Endothelial cell of umbilical vein (primary cell): ENCODE results near the gene C4orf50. TPM values are rescaled to one million over a fixed set of nuclear protein-coding genes. Genes with fewer than 3 reads are reported as not detected.

ENCODE experiments used
- BruUV-seq: library from RNA; stranded (reverse); fragments of 400-500 nt; replicated peaks from 2 replicates; lab custom pipeline; 2021; lab: Mats Ljungman, UMichigan
- CTCF ChIA-PET: fragments of 300-600, 350-600 bp; sonication (Branson Sonifier 250); formaldehyde crosslinking; loops from one replicate; lab custom pipeline; 2021; ENCODE audit warnings: antibody characterized with exemption, inconsistent platforms; lab: Charles Lee
- POLR2A ChIA-PET: fragments of 300-600, 350-600 bp; sonication (Branson Sonifier 250); formaldehyde crosslinking; loops from one replicate; lab custom pipeline; 2021; ENCODE audit warnings: antibody characterized with exemption, inconsistent platforms; lab: Charles Lee
- DNase-seq: peaks from one replicate; pipeline ENCODE4 v3.0.0-alpha.2; 2011; ENCODE audit warnings: low read depth, low spot score
- FAIRE-seq: peaks from 2 replicates; lab custom pipeline; 2011; peaks lifted over from hg19 to GRCh38; lab: Jason Lieb, UNC
- H2AFZ ChIP-seq: 2 replicates; pipeline ENCODE4 v1.6.0; 2012; ENCODE audit warnings: low read depth, low read length, control low read depth, inconsistent platforms
- H3K27ac ChIP-seq: 2 replicates; pipeline ENCODE4 v1.5.1; 2011; ENCODE audit warnings: low read depth, mild to moderate bottlenecking, control low read depth, low read length, moderate library complexity; ENCODE audit not compliant: insufficient read depth
- H3K27me3 ChIP-seq, 2 experiments: 2 replicates each; pipeline versions ENCODE4 v1.6.0 to v1.6.1; 2011; ENCODE audit warnings: low read length in 2 of 2, mixed read lengths in 1 of 2; ENCODE audit not compliant: control insufficient read depth in 2 of 2, insufficient read depth in 2 of 2
- H3K36me3 ChIP-seq, 2 experiments: 2 replicates in 1 of 2; 3 replicates in 1 of 2; pipeline ENCODE4 v1.5.1; 2011; ENCODE audit warnings: low read length in 2 of 2, mild to moderate bottlenecking in 1 of 2, moderate library complexity in 1 of 2; ENCODE audit not compliant: control insufficient read depth in 2 of 2, insufficient read depth in 2 of 2; ENCODE audit errors: extremely low read depth in 1 of 2
- H3K4me1 ChIP-seq: 3 replicates; pipeline ENCODE4 v1.5.1; 2011; ENCODE audit warnings: mild to moderate bottlenecking, low read length; ENCODE audit not compliant: control insufficient read depth, insufficient read depth; ENCODE audit errors: extremely low read depth
- H3K4me2 ChIP-seq: 2 replicates; pipeline ENCODE4 v1.6.1; 2011; ENCODE audit warnings: low read length, control low read depth, mixed read lengths; ENCODE audit not compliant: insufficient read depth
- H3K4me3 ChIP-seq, 3 experiments: fragments of 200-600 bp in 1 of 3; sonication (generic), shearing (Covaris generic) in 1 of 3; replicated peaks in 1 of 3; 2 replicates each; pipeline ENCODE4 v1.5.1; 2011 to 2016; ENCODE audit warnings: control low read depth in 3 of 3, low read length in 3 of 3, mild to moderate bottlenecking in 2 of 3, inconsistent platforms in 1 of 3, low read depth in 1 of 3, moderate library complexity in 1 of 3; ENCODE audit not compliant: insufficient read depth in 1 of 3
- H3K79me2 ChIP-seq: 2 replicates; pipeline ENCODE4 v1.6.0; 2012; ENCODE audit warnings: low read length, inconsistent platforms; ENCODE audit not compliant: control insufficient read depth, insufficient read depth
- H3K9ac ChIP-seq: replicated peaks from 2 replicates; pipeline ENCODE3; 2011; ENCODE audit warnings: low read length, control low read depth; ENCODE audit not compliant: insufficient read depth; ENCODE audit errors: extremely low read depth
- H3K9me1 ChIP-seq: replicated peaks from 3 replicates; pipeline ENCODE4 v1.6.0; 2011; ENCODE audit warnings: mild to moderate bottlenecking, low read length; ENCODE audit not compliant: control insufficient read depth, insufficient read depth; ENCODE audit errors: extremely low read depth
- H3K9me3 ChIP-seq: replicated peaks from 2 replicates; pipeline ENCODE4 v1.5.1; 2012; ENCODE audit warnings: low read length, inconsistent platforms; ENCODE audit not compliant: control insufficient read depth, insufficient read depth
- H4K20me1 ChIP-seq: replicated peaks from 2 replicates; pipeline ENCODE3; 2011; ENCODE audit warnings: mild to moderate bottlenecking, low read length; ENCODE audit not compliant: control insufficient read depth, insufficient read depth; ENCODE audit errors: extremely low read depth
- CTCF ChIP-seq, 2 donors: IDR thresholded peaks; 1 replicate in 1 of 2; 2 replicates in 1 of 2; pipeline ENCODE4 v1.5.1; 2011; ENCODE audit warnings: low read length in 2 of 2, mild to moderate bottlenecking in 2 of 2, moderate library complexity in 2 of 2, control low read depth in 1 of 2, inconsistent platforms in 1 of 2, low read depth in 1 of 2; ENCODE audit not compliant: insufficient read depth in 1 of 2; ENCODE audit errors: extremely low read depth in 1 of 2
- EZH2 ChIP-seq: IDR thresholded peaks from 2 replicates; pipeline ENCODE4 v1.6.1; 2012; ENCODE audit warnings: borderline replicate concordance, low read depth, mild to moderate bottlenecking, moderate library complexity, low read length, inconsistent platforms; ENCODE audit not compliant: severe bottlenecking
- FOS ChIP-seq: IDR thresholded peaks from 2 replicates; pipeline ENCODE4 v1.6.1; 2011; ENCODE audit warnings: mild to moderate bottlenecking, low read length, moderate library complexity, borderline replicate concordance; ENCODE audit not compliant: insufficient read depth
- GATA2 ChIP-seq: IDR thresholded peaks from 2 replicates; pipeline ENCODE4 v1.7.0; 2011; ENCODE audit warnings: low read depth, mild to moderate bottlenecking, moderate library complexity, mixed read lengths, low read length; ENCODE audit not compliant: insufficient read length, insufficient read depth
- JUN ChIP-seq: IDR thresholded peaks from 2 replicates; pipeline ENCODE4 v1.6.1; 2011; ENCODE audit warnings: borderline replicate concordance, low read depth; ENCODE audit not compliant: insufficient read length, insufficient read depth
- MAX ChIP-seq: IDR thresholded peaks from 2 replicates; pipeline ENCODE4 v1.6.1; 2011; ENCODE audit not compliant: insufficient read depth, insufficient read length
- MYC ChIP-seq: IDR thresholded peaks from one replicate; pipeline ENCODE4 v1.6.1; 2011; ENCODE audit warnings: mild to moderate bottlenecking, low read depth, low read length
- POLR2A ChIP-seq: IDR thresholded peaks from 2 replicates; pipeline ENCODE4 v1.6.1; 2012; ENCODE audit warnings: low read depth, mild to moderate bottlenecking, control low read depth, low read length
- POLR2AphosphoS5 ChIP-seq: IDR thresholded peaks from 2 replicates; pipeline ENCODE4 v1.6.1; 2012; ENCODE audit warnings: low read depth, mild to moderate bottlenecking, control low read depth, low read length, moderate library complexity; ENCODE audit not compliant: insufficient read depth
- dilution Hi-C: fragments of 300-500 bp; cut with MboI; formaldehyde crosslinking; loops from one replicate; pipeline ENCODE4 v1.15.0; 2019; ENCODE audit warnings: low sequenced_read_pairs; ENCODE audit not compliant: extremely low pct_ligation_motif_present
- intact Hi-C: fragments of 100-400 bp; cut with micrococcal nuclease; formaldehyde crosslinking; loops from one replicate; pipeline ENCODE4 v1.10.0; 2022
- polyA plus RNA-seq, 4 experiments: library from polyadenylated mRNA; depleted of rRNA in 3 of 4; stranded (reverse) in 3 of 4; unstranded in 1 of 4; fragments of >200 nt; gene quantifications; 2 replicates each; pipeline versions ENCODE4 v1.2.1 to v1.2.3, GENCODE V29; 2011 to 2012; ENCODE audit warnings: missing spikeins in 1 of 4
- total RNA-seq: library from RNA; stranded (reverse); gene quantifications from 2 replicates; pipeline ENCODE4 v1.2.3, GENCODE V29; 2021

Gene C4orf50
- total and polyA plus RNA-seq, 2 donors (not counting 3 experiments of a cell fraction or from before 2014, with no cell fraction given): not detected

GRCh38 chr4:5870701-5871100, 147.5 kb downstream of the C4orf50 start:
- Histone ChIP-seq H3K4me2 (no peak overlapping the region), H3K9ac (no peak overlapping the region), H3K27ac (no peak overlapping the region), H3K27me3 (no peaks in the 10 kb centered on the region), H3K4me1 (no peaks in the 10 kb centered on the region), H3K9me1 (no peaks in the 10 kb centered on the region), H3K4me3 (no peak overlapping the region), H4K20me1 (no peaks in the 10 kb centered on the region), H2AFZ (no peak overlapping the region), H3K79me2 (no peaks in the 10 kb centered on the region), H3K36me3 (no peaks in the 10 kb centered on the region), H3K9me3 (no peaks in the 10 kb centered on the region)
- CTCF ChIA-PET: no interaction called here
- TF ChIP-seq POLR2AphosphoS5: no peak
- TF ChIP-seq FOS: no peak
- TF ChIP-seq MYC: no peak
- TF ChIP-seq GATA2: no peak
- TF ChIP-seq POLR2A: no peak
- TF ChIP-seq JUN: no peak
- no peak for TF ChIP-seq MAX
- TF ChIP-seq EZH2: no peak
- no peak for TF ChIP-seq CTCF (IDR thresholded peaks at IDR 0.05; ENCODE audit: extremely low read depth in 1 of 2, insufficient read depth in 1 of 2, low read depth in 1 of 2, low read length in 2 of 2)
- dilution Hi-C loops (no loop called here), intact Hi-C loops (no loop called here)
- FAIRE-seq (no peak), DNase-seq (no peak)
- POLR2A ChIA-PET: no interaction called here
- no TSS peak for BruUV-seq
